Activated CD4-positive, alpha-beta T cell treated with anti-CD3 and anti-CD28 coated beads, Interleukin-2, amount 50 U/mL, for 16 hours (primary cell): ENCODE results near the gene GPR153.

Experiments used
- DNase-seq: peaks from one replicate; pipeline ENCODE4 v3.0.0-alpha.2; 2020

Gene GPR153

DNA sequence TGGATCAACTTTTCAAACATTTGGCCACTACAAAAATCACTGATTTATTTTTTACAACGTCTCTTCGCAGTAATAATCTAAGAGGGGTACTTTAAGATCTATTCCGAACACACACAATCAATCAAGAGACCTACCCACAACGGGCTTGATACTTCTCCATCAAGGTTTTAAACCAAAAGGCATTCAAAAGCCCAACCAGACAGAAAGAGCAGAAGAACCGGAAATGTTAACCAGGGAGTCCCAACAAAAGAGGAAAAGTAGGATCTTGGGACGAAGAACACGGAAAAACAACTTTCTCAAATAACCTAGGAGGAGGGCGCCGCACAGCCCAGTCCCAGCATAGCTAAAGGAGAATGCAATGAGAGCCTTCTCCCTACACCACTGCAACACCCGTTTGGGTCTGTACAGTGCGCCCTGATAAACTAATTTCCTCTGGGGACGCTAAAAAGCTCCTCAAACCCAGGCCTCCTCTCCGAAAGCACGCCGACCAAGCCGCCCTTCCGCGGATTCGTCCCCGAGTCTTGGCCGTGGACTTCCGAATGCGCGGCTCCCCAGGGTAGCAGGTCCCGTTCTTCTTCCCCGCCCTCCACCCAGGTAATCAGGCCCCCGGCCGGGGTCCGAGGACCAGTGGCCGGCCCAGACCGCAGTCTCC is 62.1 kb downstream of the GPR153 start:
- DNase-seq: no peak

DNA sequence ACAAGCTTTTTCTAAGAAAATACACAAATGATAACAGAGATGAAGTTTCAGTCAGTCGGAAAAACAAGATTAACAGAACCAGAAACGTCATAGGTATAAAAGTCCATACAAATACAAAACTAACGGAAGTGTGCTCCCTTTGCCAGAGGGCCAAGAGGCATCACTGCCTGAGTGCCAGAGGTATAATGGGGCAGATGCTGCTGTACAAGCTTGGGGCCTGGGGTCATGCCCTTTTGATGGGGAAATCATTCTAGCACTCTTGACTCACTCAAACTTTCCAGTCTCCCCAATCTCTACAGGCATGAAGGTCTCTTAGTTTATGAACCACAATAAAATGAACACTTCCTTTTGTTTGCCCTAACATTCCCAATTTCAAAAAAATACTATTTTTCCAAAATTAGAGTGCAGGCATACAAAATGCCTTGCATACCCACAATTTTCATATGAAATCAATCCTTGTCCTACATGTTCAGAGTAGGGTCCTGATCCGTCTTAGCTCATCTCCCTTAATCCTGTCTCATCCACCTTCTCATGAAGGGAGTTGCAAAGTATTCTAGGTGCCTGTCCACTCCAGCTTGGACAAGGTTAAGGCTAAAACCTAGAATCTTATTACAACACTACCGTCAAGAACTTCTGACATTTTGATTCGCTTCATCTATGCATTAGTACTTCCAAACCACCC is 63.0 kb downstream of the GPR153 start:
- no peak for DNase-seq
